Measurements from ENCODE around the gene ELMO1.

Gene ELMO1, protein sequence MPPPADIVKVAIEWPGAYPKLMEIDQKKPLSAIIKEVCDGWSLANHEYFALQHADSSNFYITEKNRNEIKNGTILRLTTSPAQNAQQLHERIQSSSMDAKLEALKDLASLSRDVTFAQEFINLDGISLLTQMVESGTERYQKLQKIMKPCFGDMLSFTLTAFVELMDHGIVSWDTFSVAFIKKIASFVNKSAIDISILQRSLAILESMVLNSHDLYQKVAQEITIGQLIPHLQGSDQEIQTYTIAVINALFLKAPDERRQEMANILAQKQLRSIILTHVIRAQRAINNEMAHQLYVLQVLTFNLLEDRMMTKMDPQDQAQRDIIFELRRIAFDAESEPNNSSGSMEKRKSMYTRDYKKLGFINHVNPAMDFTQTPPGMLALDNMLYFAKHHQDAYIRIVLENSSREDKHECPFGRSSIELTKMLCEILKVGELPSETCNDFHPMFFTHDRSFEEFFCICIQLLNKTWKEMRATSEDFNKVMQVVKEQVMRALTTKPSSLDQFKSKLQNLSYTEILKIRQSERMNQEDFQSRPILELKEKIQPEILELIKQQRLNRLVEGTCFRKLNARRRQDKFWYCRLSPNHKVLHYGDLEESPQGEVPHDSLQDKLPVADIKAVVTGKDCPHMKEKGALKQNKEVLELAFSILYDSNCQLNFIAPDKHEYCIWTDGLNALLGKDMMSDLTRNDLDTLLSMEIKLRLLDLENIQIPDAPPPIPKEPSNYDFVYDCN

DNA sequence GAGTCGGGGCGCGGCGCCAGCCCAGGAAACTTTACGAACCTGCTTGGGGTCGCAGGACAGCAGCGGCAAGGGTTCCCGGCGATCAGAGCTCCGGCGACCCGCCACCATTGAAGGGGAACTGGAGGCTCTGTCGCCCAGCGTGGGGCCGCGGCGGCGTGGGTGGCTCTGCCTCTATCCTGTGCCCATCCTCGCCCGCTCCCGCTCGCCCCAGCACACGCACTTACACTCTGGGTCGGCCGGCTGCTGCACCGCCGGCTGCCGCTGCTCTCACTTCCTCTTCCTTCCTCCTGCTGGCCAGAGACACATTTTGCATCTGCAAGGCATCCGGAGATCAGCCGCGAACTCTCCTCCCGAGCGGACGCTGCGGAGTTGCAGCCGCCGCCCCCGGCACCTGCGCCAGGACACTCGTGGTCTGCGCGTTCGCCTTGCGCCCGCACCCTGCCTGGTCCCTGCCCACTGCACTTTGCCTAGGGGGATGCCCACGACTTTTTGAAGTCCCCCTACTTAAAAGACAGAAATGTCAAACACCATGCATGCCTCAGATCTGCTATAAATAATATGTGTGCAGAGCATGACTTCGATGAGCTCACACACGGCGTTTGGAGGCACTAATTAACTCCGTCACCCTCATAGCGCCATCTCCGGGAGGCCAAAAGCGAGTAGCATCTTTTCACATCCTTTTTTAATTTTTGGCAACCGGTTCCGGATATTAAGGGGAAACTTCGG is at the start of gene ELMO1:
Gene ELMO1, minus strand, starts transcription at position 229 of the 726 bp plus-strand sequence. CDS start 106,174 bp downstream, outside the sequence.
- DNase-seq, result peak; percentile 84

DNA sequence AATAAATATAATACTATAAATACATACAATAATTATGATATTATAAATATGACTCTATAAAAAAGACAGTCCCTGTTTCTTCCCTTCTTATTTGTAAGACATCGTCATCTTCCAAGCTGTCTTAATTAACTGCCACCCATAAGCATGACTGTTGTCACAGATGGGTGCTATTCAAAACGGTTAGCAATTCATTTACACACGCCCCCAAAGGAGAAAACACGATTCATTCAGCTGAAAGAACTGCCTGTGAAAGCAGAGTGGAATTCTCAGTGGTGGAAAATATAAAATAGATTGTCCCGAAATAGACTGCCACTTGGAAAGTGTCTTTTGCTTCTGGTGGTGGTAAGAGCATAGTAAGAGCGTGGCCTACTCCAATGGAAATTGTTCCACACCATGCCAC is 48.9 kb upstream of the ELMO1 start:
- no peak for DNase-seq

DNA sequence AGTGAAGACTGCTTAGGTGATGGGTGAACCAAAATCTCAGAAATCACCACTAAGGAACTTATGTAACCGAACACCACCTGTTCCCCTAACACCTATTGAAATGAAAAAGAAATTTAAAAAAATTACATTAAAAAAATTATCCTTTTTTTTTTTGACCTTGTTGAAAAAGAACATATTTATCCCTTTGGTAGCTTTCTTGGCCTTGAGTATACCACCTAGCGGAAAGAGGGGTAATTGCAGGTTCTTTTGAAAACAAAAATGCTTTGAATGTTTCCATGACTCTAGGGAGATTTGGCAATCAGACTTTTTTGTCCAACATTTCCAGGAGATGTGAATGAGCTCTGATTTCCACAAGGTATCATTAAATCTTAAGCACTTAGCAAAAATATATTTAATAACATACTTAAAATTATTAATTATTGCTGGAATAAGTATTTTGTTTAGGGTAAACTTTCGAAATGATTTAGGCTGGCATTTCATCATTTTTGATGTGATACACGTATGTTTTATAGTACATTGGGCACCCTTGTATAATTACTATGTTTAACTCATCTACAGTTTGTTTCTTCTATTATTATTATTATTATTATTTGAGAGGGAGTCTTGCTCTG is 47.0 kb upstream of the ELMO1 start:
- DNase-seq, result peak; percentile 33

DNA sequence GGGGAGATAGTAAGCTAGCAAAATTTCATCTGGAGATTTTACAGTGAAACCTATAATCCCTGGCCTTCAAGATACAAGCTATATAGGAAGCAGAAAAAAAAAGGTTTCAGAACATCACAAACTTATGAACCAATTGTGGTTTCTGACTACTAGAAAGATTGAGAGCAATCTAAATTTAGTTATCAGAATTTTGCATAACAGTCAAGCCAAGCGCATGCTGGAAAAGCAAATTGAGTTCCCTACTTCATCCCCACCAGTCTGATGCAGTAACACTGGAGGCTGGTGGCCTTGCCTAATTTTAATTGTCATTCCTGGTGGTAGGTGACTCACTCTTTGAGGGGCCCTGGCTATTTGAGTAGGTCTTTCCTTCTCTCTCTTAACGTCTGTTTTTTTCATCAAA is 46.3 kb upstream of the ELMO1 start:
- no peak for DNase-seq

DNA sequence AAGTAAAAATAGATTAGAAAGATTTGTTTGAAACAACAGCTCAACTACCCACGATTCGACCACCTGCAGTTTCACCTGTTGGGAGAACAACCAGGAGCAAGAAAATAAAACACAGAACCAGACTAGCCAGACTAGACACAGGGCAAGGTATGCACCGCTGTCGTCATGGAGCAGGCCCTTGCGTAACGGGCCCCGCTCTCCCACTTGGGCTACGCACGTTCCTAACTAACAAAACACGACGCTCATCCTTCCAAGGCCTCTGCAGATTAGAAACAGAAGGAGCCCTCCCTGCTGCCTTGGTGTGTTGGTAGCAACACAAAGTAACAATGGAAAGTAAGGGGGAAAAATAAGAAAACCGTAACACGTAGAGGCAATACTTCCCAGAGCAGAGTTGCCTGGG is 45.1 kb upstream of the ELMO1 start:
- no peak for DNase-seq

DNA sequence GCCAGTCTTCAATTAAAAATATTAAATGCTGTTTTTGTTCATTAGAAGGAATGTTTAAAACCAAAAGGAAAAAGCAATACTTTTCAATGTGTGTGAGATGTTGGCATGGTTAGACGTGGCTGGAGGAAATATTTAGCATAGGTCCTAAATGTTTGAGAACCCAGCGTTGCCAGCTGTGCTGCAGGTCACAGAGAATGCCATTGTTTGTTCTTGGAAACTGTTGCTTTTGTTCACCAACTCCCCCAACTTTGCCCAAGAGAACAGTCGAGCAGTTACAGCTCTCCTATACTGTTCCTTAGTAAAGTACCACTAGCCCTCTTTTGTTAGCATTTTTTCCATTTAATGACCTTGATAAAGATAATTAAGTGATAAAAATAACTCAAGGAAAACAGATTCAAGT is 44.5 kb upstream of the ELMO1 start:
- no peak for DNase-seq

DNA sequence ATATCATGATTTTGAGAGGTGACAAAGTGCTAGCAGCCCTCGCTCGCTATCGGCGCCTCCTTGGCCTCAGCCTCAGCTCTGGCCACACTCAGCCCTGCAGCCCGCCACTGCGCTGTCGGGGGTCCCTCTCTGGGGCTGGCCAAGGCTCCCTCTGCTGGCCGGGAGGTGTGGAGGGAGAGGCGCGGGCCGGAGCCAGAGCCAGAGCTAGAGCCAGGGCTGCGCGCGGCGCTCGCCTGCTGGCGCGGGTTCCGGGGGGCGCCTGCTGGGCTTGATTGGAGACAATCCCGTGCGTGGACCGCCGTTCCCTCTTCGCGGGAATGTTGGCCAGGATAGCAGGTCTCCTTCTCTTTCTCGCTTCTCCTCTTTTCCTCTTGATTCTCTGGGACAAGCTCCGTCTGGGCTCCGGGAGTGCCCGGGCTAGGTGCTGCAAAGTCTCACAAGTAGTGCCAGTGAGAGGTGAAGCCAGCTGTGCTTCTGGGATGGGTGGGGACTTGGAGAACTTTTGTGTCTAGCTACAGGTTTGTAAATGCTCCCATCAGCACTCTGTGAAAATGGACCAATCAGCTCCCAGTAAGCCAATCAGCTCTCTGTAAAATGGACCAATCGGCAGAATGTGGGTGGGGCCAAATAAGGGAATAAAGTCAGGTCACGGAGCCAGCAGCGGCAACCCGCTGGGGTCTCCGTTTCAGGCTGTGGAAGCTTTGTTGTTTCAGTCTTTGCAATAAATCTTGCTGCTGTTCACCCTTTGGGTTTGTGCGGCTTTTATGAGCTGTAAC is 43.4 kb upstream of the ELMO1 start:
- no peak for DNase-seq

DNA sequence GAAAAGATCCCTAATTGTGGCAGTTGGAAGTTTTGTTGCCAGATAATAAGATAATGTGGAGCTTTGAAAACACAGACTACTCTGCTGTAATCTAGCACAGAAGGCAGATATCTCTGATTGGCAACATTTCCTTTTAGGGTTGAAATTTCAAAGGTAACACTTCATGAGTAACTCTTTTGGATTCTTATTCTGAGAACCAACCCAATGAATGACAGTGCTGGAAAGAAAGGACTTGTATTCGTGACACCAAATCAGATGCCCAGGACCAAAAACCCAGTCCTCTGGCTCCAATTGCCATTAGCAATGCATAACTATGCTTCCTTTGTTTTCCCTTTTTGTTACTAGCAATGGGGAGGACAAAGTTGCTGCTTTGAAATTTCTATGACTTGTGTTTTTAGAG is 41.0 kb upstream of the ELMO1 start:
- no peak for DNase-seq

DNA sequence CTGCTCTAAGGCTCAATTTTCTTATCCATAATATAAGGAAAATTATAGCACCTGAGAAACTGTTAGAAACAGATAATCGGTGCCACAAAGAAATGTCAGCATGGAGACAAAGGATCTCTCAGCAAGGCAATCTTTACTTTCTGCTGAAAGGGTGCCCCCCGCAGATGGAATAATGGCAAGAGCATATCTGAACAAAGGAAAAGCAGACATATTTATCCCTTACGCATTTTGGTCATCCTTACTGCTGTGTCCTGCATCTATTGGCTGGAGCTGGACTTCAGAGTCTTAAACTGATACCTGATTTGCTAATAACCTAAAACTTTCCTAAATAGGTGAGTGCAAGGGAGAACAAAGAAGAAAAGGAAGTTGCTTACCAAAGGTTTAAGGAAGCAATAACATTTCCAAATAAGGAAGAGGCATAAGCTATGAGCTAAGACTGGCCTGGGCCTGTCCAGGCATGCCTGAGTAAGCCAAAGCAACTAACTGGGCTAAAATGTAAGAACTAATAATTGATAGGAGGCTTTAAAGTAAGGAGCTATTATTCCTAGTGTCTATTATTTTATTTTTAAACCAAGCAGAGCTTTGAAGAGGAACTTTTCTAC is 39.6 kb upstream of the ELMO1 start:
- DNase-seq, result no peak

DNA sequence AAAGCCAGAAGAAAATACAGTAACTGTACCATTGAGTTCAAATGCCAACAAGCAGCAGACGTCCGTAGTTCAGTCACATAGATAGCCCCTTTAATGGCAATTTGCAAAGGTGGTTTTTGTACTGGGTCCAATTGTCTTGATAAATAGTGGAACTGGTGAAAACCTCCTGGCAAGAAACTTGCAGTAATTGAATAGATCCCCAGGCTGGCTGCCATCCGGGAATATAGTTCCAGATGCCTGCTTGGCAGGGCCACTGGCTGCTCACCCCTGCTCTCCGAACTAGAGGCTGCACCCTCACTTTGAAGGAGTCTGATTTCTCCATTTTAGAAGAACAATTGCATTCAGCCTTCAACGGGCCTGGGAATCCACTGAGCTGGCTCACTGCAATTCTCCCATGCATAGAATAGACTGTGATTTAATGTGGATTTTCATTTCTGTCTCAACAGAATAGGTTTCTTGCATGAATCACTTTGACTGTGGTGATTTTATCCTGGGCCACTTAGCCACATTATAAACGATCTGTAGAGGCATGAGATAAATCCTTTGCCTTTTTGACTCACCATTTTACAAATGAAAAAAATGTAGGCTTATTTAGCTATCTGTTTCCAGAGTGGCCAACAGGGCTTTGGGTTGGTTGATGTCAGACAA is 35.9 kb upstream of the ELMO1 start:
- DNase-seq, result no peak

DNA sequence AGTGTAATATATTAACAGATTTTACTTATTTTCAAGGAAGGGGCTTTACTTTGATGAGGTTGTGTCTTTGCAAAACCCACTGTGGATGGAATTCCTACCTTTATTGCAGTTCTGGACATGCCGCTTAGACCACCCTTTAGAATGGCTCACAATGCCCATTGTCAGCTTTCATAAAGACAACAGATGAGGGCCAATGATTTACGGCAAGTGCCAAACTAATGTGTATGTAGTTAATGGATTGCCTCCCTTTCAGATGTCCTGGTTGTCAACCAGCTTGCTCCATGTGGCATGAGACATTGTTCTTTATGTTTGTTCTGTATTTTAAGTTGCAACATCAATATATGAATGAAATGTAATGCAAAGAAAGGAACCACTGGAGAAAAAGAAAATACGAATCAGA is 35.0 kb upstream of the ELMO1 start:
- no peak for DNase-seq

DNA sequence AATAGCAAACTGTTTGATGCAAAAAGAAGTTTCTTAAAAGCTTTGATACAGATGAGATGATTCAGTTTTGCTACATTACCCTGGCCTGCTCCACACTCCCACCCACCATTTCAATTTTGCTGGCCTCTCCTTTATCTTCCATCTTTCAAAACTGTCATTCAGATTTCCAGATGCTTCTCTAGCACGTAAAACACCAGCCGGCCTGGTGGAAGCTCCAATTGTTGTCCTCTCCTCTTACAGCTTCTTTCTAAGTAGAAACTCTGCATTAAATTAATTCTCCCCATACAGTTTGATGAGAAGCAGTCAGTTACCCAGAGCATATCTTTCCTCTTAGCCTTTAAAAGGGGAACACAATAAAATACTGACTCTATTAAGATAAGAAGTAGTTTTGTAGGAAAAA is 34.3 kb upstream of the ELMO1 start:
- DNase-seq, result no peak

DNA sequence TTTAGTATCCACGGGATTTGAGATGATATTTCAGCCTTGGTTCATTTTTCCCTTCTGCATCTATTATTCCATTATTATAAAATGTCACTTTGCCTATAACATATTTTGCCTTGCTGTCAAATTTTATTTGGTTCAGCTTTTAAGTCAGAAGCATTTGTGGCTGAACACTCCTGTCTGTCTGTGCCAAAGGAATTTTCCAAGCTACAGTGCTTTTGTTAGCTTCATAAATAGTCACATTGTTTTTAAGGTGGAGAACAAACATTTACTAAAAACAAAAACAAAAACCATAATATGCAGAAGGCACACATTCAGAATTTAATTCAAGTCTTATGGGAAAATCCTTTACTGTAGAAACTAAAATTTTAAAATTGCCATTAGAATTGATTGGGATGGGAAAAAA is 33.8 kb upstream of the ELMO1 start:
- DNase-seq, result no peak

DNA sequence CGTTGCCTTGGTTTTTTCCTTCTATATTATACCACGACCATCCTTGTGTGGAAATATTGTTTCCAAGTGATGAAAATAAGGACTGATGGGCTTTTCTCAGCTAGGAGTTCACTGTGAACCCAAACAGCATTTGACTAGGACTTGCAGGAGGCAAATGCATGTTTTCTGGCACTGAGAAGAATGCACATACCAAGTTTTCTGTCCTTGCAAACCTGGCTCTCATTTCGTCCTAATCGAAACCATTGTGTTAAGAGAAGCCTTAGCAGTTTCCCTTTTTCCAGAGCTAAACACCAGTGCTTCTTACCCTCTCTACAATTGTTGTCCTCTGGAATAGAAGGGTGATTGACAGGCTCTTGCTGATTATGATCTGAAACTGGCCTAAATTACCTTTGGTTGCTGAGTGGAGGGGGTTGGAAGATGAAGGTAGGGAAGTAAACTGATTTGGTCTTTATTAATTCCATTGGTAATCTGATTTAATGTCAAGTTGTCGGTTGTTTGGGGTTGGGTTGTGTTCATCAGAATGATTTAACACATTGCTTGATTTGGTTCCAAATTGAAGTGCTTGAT is 33.1 kb upstream of the ELMO1 start:
- DNase-seq, result no peak

DNA sequence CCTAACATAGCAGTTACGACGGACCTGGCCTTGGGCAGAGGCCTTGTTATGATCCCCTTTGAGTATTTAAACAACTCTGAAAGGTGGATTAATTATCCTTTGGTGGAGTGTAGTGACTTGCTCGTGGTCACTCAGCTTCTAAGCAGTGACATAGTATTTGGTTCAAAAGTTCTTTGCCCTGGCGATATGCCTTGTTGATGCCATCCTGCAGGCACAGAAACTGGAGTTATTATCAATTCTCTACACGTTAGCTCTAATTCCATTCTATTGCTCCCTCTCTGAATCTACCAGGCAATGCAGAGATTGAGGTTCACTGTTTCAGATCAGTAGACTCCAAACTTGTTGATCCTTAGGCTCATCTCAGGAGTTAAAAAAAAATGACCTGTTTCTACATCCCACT is 32.5 kb upstream of the ELMO1 start:
- no peak for DNase-seq

DNA sequence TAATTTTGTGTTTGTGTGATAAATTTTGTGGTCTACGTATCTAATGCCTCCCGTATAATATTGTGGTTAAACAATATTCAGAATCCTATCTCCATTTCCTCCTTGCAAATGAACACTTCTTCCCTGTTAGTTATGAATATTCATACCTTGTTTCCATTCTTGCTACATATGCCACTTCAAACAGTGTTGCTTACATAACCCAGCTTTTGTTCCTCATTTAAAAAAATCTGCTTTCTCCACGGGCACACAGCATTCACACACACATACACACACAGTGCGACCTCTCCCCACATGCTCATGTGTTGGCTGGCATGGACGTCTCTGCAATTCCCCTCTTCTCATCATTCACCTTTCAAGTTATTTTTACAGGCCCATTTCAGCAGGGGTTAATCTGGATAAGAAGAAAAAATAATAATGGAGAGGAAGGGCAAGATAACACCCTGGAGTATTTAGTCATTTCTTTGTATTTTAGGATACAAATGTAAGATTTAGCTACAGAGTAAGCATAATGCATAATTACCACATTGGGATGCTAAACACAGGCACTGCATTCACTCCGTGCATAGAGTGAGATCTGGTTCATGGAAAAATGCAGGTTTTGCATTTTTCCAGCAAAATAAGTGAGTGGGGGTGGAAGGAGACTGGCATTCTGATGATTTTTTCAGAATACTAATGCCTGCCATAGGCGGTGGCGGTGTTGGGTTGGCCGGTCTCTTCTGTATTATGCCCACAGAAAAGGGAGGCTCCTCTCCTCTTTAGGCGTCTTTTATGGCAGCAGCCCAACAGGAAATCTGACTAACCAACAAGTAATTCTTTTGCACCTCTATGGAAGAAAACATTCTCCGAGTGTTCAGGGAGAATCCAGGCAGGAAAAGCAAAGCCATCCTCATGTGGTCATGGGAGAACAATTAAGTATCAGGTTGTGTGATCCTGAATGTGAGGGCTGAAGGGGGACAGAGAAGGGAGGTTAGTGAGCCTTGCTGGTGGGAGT is 31.7 kb upstream of the ELMO1 start:
- DNase-seq, result no peak

DNA sequence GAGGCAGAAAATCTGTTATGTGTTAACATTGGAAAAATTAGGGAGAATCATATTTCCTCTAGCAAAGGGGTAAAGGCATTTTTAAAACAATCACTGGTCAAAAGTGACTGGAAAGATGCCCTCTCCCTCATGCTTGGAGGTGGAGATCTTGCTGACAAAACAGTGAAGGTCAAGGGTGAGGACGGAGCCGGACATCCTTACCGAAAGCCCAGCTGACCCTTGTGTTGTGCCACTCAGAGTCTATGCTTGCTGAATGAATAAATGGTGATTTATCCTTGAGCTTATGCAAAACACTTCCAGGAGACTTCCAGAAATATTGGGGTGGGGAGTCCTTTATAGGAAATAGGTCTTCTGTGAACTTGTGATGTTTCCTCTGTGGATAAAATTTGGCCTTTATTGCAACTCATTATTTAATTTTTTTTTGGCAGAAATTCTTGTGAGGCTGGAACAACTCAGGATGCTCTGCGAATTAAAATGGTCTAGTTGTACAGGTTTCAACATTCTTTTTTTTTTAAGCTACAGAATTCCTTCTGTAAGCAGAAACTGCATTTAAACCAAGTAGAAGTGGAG is 28.3 kb upstream of the ELMO1 start:
- DNase-seq, result no peak

DNA sequence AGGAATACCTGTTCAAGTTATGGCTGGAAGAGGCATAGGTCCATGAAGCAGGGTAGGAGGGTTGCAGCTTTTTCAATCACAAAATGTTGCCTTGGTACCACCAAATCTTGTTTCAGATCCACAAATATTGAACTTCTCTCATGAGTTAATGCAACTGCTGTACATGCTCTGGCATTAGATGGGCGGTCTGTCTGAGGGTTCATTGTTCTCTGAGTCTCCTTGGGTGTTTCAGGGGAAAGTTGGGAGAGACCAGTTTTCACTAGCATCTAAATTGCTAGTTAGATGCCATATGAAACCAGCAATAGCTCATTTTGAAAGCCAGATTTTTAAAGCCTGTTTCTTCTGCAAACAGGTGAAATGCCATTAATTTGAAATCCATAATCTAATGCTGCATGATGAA is 27.8 kb upstream of the ELMO1 start:
- DNase-seq, result no peak

DNA sequence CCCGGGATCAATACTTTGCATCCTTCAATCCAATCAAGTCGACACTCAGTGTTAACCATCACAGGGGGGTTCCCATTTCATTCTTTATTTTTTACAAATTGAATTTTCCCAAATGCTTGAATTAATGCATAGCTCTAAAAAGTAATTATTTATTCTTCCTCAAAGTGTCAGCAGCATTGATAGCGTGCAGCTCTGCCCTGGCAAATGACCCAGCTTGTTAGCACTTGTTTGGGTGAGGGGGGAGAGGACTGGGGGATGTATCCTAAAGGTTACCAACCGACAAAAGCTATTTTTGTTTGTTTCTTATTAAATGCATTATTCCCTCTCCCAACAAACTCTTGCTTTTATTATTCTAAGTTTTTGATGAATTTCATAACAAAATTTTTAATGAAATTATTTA is 27.0 kb upstream of the ELMO1 start:
- no peak for DNase-seq

DNA sequence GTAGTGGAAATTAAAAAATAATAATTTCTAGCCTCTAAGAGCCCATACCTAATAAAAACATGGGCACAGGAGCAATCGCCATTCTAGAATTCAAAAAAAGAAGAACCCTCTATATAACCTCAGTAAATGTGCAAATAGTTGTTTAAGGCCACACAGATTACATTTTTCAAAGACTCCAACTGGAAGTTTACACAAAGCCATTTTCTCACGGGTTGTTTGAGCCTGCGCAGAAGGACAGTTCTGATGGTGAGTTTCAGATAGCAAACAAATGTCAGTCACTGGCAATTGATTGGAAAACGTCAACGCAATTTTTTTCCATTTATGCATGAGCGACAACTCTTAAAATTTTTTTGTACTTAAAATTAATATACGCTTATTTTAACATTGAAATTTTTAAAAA is 23.0 kb upstream of the ELMO1 start:
- no peak for DNase-seq
